ENCODE measurements around the gene PALD1. TPM values are rescaled to one million over a fixed set of nuclear protein-coding genes. Genes with fewer than 3 reads are reported as not detected.

Gene PALD1
- total and polyA plus RNA-seq, 2 experiments from 2014 or later: 11.9 to 58.2 TPM

- TF ChIP-seq, protein P1, sequence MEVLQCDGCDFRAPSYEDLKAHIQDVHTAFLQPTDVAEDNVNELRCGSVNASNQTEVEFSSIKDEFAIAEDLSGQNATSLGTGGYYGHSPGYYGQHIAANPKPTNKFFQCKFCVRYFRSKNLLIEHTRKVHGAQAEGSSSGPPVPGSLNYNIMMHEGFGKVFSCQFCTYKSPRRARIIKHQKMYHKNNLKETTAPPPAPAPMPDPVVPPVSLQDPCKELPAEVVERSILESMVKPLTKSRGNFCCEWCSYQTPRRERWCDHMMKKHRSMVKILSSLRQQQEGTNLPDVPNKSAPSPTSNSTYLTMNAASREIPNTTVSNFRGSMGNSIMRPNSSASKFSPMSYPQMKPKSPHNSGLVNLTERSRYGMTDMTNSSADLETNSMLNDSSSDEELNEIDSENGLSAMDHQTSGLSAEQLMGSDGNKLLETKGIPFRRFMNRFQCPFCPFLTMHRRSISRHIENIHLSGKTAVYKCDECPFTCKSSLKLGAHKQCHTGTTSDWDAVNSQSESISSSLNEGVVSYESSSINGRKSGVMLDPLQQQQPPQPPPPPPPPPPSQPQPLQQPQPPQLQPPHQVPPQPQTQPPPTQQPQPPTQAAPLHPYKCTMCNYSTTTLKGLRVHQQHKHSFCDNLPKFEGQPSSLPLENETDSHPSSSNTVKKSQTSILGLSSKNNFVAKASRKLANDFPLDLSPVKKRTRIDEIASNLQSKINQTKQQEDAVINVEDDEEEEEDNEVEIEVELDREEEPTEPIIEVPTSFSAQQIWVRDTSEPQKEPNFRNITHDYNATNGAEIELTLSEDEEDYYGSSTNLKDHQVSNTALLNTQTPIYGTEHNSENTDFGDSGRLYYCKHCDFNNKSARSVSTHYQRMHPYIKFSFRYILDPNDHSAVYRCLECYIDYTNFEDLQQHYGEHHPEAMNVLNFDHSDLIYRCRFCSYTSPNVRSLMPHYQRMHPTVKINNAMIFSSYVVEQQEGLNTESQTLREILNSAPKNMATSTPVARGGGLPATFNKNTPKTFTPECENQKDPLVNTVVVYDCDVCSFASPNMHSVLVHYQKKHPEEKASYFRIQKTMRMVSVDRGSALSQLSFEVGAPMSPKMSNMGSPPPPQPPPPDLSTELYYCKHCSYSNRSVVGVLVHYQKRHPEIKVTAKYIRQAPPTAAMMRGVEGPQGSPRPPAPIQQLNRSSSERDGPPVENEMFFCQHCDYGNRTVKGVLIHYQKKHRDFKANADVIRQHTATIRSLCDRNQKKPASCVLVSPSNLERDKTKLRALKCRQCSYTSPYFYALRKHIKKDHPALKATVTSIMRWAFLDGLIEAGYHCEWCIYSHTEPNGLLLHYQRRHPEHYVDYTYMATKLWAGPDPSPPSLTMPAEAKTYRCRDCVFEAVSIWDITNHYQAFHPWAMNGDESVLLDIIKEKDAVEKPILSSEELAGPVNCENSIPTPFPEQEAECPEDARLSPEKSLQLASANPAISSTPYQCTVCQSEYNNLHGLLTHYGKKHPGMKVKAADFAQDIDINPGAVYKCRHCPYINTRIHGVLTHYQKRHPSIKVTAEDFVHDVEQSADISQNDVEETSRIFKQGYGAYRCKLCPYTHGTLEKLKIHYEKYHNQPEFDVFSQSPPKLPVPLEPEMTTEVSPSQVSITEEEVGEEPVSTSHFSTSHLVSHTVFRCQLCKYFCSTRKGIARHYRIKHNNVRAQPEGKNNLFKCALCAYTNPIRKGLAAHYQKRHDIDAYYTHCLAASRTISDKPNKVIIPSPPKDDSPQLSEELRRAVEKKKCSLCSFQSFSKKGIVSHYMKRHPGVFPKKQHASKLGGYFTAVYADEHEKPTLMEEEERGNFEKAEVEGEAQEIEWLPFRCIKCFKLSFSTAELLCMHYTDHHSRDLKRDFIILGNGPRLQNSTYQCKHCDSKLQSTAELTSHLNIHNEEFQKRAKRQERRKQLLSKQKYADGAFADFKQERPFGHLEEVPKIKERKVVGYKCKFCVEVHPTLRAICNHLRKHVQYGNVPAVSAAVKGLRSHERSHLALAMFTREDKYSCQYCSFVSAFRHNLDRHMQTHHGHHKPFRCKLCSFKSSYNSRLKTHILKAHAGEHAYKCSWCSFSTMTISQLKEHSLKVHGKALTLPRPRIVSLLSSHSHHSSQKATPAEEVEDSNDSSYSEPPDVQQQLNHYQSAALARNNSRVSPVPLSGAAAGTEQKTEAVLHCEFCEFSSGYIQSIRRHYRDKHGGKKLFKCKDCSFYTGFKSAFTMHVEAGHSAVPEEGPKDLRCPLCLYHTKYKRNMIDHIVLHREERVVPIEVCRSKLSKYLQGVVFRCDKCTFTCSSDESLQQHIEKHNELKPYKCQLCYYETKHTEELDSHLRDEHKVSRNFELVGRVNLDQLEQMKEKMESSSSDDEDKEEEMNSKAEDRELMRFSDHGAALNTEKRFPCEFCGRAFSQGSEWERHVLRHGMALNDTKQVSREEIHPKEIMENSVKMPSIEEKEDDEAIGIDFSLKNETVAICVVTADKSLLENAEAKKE (CRISPR knock-in tag; IDR thresholded peaks at IDR 0.05): no peak
- no peak for TF ChIP-seq NANOG (IDR thresholded peaks at IDR 0.05; ENCODE audit: borderline replicate concordance)
- TF ChIP-seq ZNF114 (CRISPR knock-in tag; IDR thresholded peaks at IDR 0.05): no peak
- TF ChIP-seq, protein P2, sequence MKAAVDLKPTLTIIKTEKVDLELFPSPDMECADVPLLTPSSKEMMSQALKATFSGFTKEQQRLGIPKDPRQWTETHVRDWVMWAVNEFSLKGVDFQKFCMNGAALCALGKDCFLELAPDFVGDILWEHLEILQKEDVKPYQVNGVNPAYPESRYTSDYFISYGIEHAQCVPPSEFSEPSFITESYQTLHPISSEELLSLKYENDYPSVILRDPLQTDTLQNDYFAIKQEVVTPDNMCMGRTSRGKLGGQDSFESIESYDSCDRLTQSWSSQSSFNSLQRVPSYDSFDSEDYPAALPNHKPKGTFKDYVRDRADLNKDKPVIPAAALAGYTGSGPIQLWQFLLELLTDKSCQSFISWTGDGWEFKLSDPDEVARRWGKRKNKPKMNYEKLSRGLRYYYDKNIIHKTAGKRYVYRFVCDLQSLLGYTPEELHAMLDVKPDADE (IDR thresholded peaks at IDR 0.05): no peak
These were observed 117.7 kb downstream of the PALD1 start (continued) for GRCh38 chr10:70596110-70596798.

GRCh38 chr10:70596860-70597809 lies 118.6 kb downstream of the PALD1 start:
- ATAC-seq (no peak), DNase-seq (ENCODE audit: low spot score) (no peak)
- no peaks in the 10 kb centered on the region for H3K36me3 Mint-ChIP-seq (ENCODE audit: low read depth)
- TF ChIP-seq POLR2AphosphoS5 (IDR thresholded peaks at IDR 0.05; ENCODE audit: low read depth) (no peak), ZNF331 (CRISPR knock-in tag; IDR thresholded peaks at IDR 0.05; ENCODE audit: low read depth) (no peak), EZH2phosphoT487 (IDR thresholded peaks at IDR 0.05; ENCODE audit: unreplicated experiment) (no peak), CTCF (conservative IDR thresholded peaks at IDR 0.05; ENCODE audit: low read depth in 2 of 2) (no peak)
- TF ChIP-seq, protein P3, sequence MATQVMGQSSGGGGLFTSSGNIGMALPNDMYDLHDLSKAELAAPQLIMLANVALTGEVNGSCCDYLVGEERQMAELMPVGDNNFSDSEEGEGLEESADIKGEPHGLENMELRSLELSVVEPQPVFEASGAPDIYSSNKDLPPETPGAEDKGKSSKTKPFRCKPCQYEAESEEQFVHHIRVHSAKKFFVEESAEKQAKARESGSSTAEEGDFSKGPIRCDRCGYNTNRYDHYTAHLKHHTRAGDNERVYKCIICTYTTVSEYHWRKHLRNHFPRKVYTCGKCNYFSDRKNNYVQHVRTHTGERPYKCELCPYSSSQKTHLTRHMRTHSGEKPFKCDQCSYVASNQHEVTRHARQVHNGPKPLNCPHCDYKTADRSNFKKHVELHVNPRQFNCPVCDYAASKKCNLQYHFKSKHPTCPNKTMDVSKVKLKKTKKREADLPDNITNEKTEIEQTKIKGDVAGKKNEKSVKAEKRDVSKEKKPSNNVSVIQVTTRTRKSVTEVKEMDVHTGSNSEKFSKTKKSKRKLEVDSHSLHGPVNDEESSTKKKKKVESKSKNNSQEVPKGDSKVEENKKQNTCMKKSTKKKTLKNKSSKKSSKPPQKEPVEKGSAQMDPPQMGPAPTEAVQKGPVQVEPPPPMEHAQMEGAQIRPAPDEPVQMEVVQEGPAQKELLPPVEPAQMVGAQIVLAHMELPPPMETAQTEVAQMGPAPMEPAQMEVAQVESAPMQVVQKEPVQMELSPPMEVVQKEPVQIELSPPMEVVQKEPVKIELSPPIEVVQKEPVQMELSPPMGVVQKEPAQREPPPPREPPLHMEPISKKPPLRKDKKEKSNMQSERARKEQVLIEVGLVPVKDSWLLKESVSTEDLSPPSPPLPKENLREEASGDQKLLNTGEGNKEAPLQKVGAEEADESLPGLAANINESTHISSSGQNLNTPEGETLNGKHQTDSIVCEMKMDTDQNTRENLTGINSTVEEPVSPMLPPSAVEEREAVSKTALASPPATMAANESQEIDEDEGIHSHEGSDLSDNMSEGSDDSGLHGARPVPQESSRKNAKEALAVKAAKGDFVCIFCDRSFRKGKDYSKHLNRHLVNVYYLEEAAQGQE (IDR thresholded peaks at IDR 0.05; ENCODE audit: unreplicated experiment): no peak

More at GRCh38 chr10:70596860-70597809, 118.6 kb downstream of the PALD1 start:
- Histone ChIP-seq H3K4me3 (no peak overlapping the region), H3K4me2 (no peak overlapping the region), H3K4me1 (ENCODE audit: insufficient read depth) (peaks cover 6% of the 10 kb centered on the region; the same call in 1 of the 2 replicates), H3K79me2 (replicated peaks; ENCODE audit: insufficient read depth) (no peaks in the 10 kb centered on the region), H3F3A (replicated peaks; ENCODE audit: low read depth) (no peaks in the 10 kb centered on the region), H3K9me2 (ENCODE audit: insufficient read depth) (no peaks in the 10 kb centered on the region; the same call in 1 of the 2 replicates), H3K36me3 (ENCODE audit: insufficient read depth) (no peaks in the 10 kb centered on the region), H2AFZ (no peak overlapping the region), H3K27ac (ENCODE audit: low read depth) (no peak overlapping the region), H4K20me1 (replicated peaks; ENCODE audit: insufficient read depth) (no peaks in the 10 kb centered on the region), H3K27me3 (ENCODE audit: insufficient read depth) (no peaks in the 10 kb centered on the region)
- no peaks in the 10 kb centered on the region for H3K9me3 Mint-ChIP-seq
- H3K4me1 Mint-ChIP-seq: peaks cover 21% of the 10 kb centered on the region
- H3K27ac Mint-ChIP-seq: no peak overlapping the region
- peaks cover 7% of the 10 kb centered on the region for H3K27me3 Mint-ChIP-seq (ENCODE audit: insufficient read depth, low read depth, poor library complexity)
- no peak overlapping the region for H3K4me3 Mint-ChIP-seq
